Pancreas (tissue), 10 donors: ENCODE results near the gene PTCD1. TPM values are rescaled to one million over a fixed set of nuclear protein-coding genes. Genes with fewer than 3 reads are reported as not detected.
"Not testable (repeated sequence)": the region's sequence is repeated elsewhere in the genome, so short reads cannot be mapped to it uniquely, and the experiment has no call there.

Experiments used
- ATAC-seq, 4 donors: fragments of 200-7000 bp; cut with Tn5 transposase; one replicate each; pipeline versions ENCODE4 v1.8.0 to v1.9.1; 2020; ENCODE audit warnings: mild to moderate bottlenecking in 4 of 4, moderate library complexity in 4 of 4
- DNase-seq, 6 donors: peaks; one replicate each; pipeline ENCODE4 v3.0.0-alpha.2; 2020
- FAIRE-seq: peaks from 2 replicates; lab custom pipeline; 2012; peaks lifted over from hg19 to GRCh38; lab: Jason Lieb, UNC
- H3K27ac ChIP-seq, 4 donors: fragments of 200-600 bp; sonication (generic); 1 replicate in 3 of 4; 2 replicates in 1 of 4; pipeline versions ENCODE4 v1.5.0 to v1.8.0; 2020
- H3K27me3 ChIP-seq, 4 donors: fragments of 200-600 bp; one replicate each; pipeline ENCODE4 v1.8.0; 2021
- H3K36me3 ChIP-seq, 3 donors: fragments of 200-600 bp; sonication (generic) in 1 of 3; one replicate each; pipeline versions ENCODE4 v1.5.0 to v1.8.0; 2020 to 2021
- H3K4me1 ChIP-seq, 3 donors: fragments of 200-600 bp; one replicate each; pipeline ENCODE4 v1.8.0; 2021
- H3K4me3 ChIP-seq, 4 donors: fragments of 200-600 bp; sonication (generic) in 2 of 4; one replicate each; pipeline versions ENCODE4 v1.5.0 to v1.8.0; 2020 to 2021
- H3K9me3 ChIP-seq, 4 donors: fragments of 200-600 bp; one replicate each; pipeline ENCODE4 v1.8.0; 2021
- WGBS, 2 donors: extraction: QIAGEN DNeasy Blood & Tissue Kit; methylation state at CpG; one replicate each; pipeline ENCODE4 v1.1.7; 2013; 5-methylcytosine and 5-hydroxymethylcytosine counted together
- intact Hi-C, 3 donors: fragments of 100-400 bp; cut with DNase I; formaldehyde crosslinking; loops; one replicate each; pipeline versions ENCODE4 v1.11.1 to v1.14.2; 2022
- polyA plus RNA-seq, 2 donors: library from polyadenylated mRNA; stranded (reverse); fragments of 200-250 nt; gene quantifications; one replicate each; pipeline ENCODE4 v1.2.3, GENCODE V29; 2013
- total RNA-seq, 6 donors: library from RNA; stranded (reverse); fragmentation: NEBNext Ultra II Directional in 4 of 6; extraction: Animal tissue kit (Norgen Biotek cat#: 25700) in 4 of 6; gene quantifications; one replicate each; pipeline versions ENCODE4 v1.2.1 to v1.2.4, GENCODE V29; 2021 to 2023
- TF ChIP-seq, protein P1 (sequence below), 4 donors: fragments of 200-600 bp; sonication (generic) in 3 of 4; IDR thresholded peaks; one replicate each; pipeline versions ENCODE4 v1.5.0 to v1.8.0; 2021; ENCODE audit warnings: antibody characterized with exemption in 4 of 4
- donor health status: healthy with polysubstance abuse.
- donor health status: DM: no; HTN: no; CAD: no; lungs with moderate emphysema.
- donor health status: DM: no; HTN: no; CAD: no.
- donor health status: control.
- donor health status: control.
- donor health status: Bipolar disorder and iron deficiency.
- donor health status: DM: yes; HTN: yes; CAD: no.
- donor health status: DM: no; HTN: no; CAD: no.
- donor health status: DM: no; HTN: no; CAD: no.
- donor health status: DM: yes; HTN: yes; CAD: no.

The PTCD1 gene
- total and polyA plus RNA-seq, 8 donors = 1.4 to 4.0 (median 2.5) TPM

DNA sequence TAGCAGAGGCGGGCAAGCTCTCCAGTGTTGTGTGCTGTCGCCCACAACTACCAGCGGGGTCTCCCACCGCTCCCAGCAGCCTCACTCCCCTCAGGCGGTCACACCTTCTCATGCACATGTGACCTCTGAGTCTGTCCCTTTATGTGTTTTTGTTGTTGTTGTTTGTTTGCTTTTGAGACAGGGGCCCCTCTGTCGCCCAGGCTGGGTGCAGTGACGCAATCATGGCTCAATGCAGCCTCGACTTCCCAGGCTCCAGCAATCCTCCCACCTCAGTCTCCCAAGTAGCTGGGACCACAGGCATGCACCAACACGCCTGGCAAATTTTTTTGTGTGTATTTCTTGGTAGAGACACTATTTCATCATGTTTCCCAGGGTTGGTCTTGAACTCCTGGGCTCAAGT, 1.6 kb upstream of the PTCD1 start:
- no peak for DNase-seq
- peak overlapping the region in 2 of 4 donors; percentile 94 to 100 for H3K4me3 ChIP-seq
- 69 to 71% methylated on average over 9 of the region's 9 CpGs for WGBS, 2 donors

DNA sequence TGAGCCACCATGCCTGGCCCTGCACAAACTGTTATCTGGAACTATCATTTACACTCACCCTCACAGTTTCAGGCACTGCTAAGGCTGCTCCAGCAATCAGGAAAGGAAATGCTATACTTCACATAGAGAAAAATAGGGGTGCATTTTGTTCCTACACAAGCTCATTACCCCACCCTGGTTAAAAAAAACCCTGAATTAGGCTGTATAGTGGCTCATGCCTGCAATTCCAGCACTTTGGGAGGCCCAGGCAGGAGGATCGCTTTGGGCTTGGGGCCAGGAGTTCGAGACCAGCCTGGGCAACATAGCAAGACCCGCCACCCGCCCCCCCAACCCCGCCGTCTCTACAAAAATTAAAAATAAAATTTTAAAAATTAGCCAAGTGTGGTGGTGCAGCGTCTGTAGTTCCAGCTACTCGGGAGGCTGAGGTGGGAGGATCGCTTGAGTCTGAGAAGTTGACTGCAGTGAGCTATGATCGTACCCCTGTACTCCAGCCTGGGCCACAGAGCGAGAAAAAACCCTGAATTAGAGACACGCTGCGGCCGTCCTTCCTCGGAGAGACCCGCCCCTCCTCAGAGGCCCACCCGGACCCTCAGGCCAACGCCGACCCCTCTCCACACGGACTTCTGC, 539 bp downstream of the PTCD1 start:
- intact Hi-C loops = no loop called here
- Histone ChIP-seq H3K4me3 (peak overlapping the region; percentile 94 to 100 (median 100)), H3K9me3 (no peaks in the 10 kb centered on the region), H3K4me1 (peaks cover 0 to 13% (median 7%) of the 10 kb centered on the region in 3 donors), H3K27me3 (no peaks in the 10 kb centered on the region), H3K27ac (peak overlapping the region in 3 of 4 donors; percentile 60 to 73 (median 67)), H3K36me3 (peaks cover 0 to 10% (median 0%) of the 10 kb centered on the region in 3 donors)
- DNase-seq (no peak), FAIRE-seq (no peak), ATAC-seq (peak; percentile 15 to 57 (median 41))
- WGBS, 2 donors = 12 to 13% methylated on average over 20 of the region's 20 CpGs
- TF ChIP-seq, protein P1, sequence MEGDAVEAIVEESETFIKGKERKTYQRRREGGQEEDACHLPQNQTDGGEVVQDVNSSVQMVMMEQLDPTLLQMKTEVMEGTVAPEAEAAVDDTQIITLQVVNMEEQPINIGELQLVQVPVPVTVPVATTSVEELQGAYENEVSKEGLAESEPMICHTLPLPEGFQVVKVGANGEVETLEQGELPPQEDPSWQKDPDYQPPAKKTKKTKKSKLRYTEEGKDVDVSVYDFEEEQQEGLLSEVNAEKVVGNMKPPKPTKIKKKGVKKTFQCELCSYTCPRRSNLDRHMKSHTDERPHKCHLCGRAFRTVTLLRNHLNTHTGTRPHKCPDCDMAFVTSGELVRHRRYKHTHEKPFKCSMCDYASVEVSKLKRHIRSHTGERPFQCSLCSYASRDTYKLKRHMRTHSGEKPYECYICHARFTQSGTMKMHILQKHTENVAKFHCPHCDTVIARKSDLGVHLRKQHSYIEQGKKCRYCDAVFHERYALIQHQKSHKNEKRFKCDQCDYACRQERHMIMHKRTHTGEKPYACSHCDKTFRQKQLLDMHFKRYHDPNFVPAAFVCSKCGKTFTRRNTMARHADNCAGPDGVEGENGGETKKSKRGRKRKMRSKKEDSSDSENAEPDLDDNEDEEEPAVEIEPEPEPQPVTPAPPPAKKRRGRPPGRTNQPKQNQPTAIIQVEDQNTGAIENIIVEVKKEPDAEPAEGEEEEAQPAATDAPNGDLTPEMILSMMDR (IDR thresholded peaks at IDR 0.05) = no peak

More for the DNA sequence above, 1.6 kb upstream of the PTCD1 start:
- peaks cover 0 to 13% (median 7%) of the 10 kb centered on the region in 3 donors for H3K4me1 ChIP-seq
- no peak for FAIRE-seq
- H3K9me3 ChIP-seq = no peaks in the 10 kb centered on the region
- peaks cover 0 to 8% (median 7%) of the 10 kb centered on the region in 3 donors for H3K36me3 ChIP-seq
- intact Hi-C loops = no loop called here
- H3K27ac ChIP-seq = no peak overlapping the region
- no peak for ATAC-seq
- H3K27me3 ChIP-seq = no peaks in the 10 kb centered on the region
- TF ChIP-seq, protein P1 (IDR thresholded peaks at IDR 0.05) = no peak

DNA sequence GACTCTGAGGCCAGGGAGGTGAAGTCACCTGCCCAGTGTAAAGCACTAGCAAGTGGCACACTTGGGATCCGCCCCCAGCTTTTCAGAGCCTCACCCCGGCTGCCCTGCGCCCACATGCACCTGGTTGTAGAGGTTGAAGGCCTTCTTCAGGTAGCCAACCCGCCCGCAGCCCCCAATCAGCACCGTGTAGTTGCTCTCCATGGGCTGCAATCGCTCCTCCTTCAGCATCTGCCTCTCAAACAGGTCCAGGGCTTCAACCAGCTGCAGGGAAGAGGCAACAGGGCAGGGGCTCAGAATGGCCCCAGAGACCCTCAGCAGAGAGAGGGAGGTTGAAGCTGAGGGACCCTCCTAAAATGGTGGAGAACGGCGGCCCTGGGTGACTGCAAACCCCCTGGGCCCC, 5.4 kb downstream of the PTCD1 start:
- no peaks in the 10 kb centered on the region for H3K27me3 ChIP-seq
- peaks cover 0 to 5% (median 0%) of the 10 kb centered on the region in 3 donors for H3K4me1 ChIP-seq
- FAIRE-seq (no peak), ATAC-seq (no peak), DNase-seq (no peak)
- 91 to 93% methylated on average over 9 of the region's 9 CpGs for WGBS, 2 donors
- peaks cover 0 to 23% (median 6%) of the 10 kb centered on the region in 3 donors for H3K36me3 ChIP-seq
- intact Hi-C loops = no loop called here
- H3K27ac ChIP-seq = no peak overlapping the region
- TF ChIP-seq, protein P1 (IDR thresholded peaks at IDR 0.05) = no peak
- H3K9me3 ChIP-seq = no peaks in the 10 kb centered on the region
- H3K4me3 ChIP-seq = no peak overlapping the region

DNA sequence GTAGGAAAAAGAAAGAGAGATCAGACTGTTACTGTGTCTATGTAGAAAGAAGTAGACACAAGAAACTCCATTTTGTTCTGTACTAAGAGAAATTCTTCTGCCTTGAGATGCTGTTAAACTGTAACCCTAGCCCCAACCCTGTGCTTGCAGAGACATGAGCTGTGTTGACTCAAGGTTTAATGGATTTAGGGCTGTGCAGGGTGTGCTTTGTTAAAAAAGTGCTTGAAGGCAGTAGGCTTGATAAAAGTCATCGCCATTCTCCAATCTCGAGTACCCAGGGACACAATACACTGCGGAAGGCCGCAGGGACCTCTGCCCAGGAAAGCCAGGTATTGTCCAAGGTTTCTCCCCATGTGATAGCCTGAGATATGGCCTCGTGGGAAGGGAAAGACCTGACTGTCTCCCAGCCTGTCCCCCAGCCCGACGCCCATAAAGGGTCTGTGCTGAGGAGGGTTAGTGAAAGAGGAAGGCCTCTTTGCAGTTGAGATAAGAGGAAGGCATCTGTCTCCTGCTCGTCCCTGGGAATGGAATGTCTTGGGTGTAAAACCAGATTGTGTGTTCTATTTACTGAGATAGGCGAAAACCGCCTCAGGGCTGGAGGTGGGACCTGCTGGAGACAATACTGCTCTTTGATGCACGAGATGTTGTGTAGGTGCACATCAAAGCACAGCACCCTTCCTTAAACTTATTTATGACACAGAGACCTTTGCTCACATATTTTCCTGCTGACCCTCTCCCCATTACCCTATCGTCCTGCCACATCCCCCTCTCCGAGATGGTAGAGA, 6.7 kb downstream of the PTCD1 start:
- H3K36me3 ChIP-seq = peaks cover 0 to 23% (median 6%) of the 10 kb centered on the region in 3 donors
- H3K4me3 ChIP-seq, H3K27me3 ChIP-seq, H3K9me3 ChIP-seq, FAIRE-seq, intact Hi-C loops, H3K4me1 ChIP-seq, H3K27ac ChIP-seq, ATAC-seq, DNase-seq: not testable (repeated sequence)
- WGBS, 2 donors = 79% methylated on average over 13 of the region's 13 CpGs

DNA sequence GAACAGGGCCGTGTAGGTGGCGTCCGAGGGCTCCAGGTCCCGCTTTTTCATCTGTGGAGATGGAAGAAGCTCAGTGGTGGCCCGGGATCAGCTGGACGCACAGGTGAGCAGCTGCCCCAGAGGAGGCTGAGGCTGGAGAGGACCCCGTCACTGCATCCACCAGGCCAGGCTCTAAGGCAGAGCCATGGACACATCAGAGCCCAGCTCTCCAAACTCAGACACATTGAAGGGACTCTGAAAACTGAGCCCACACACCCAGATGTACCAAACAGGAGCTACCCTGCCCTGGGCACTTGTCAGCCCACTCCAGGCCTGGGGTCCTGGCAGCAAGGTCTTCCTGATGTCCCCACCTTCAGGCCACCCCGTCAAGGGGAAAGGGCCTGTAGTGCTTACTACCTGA, 8.8 kb downstream of the PTCD1 start:
- H3K36me3 ChIP-seq = peaks cover 0 to 28% (median 6%) of the 10 kb centered on the region in 3 donors
- FAIRE-seq = no peak

More for the DNA sequence above, 8.8 kb downstream of the PTCD1 start:
- Histone ChIP-seq H3K27me3 (no peaks in the 10 kb centered on the region), H3K4me3 (no peak overlapping the region), H3K27ac (no peak overlapping the region), H3K9me3 (no peaks in the 10 kb centered on the region), H3K4me1 (no peaks in the 10 kb centered on the region)
- DNase-seq = no peak
- intact Hi-C loops = no loop called here
- TF ChIP-seq, protein P1 (IDR thresholded peaks at IDR 0.05) = no peak
- no peak for ATAC-seq
- 82 to 85% methylated on average over 8 of the region's 8 CpGs for WGBS, 2 donors
